ENCODE data around the gene CRYAB. TPM values are rescaled to one million over a fixed set of nuclear protein-coding genes. Genes with fewer than 3 reads are reported as not detected.
A peak's percentile ranks its signal among the peaks of the same experiment; 100 is the strongest.

The CRYAB gene
- total and polyA plus RNA-seq, 7 donors = 4,737 to 12,187 (median 9,763) TPM

DNA sequence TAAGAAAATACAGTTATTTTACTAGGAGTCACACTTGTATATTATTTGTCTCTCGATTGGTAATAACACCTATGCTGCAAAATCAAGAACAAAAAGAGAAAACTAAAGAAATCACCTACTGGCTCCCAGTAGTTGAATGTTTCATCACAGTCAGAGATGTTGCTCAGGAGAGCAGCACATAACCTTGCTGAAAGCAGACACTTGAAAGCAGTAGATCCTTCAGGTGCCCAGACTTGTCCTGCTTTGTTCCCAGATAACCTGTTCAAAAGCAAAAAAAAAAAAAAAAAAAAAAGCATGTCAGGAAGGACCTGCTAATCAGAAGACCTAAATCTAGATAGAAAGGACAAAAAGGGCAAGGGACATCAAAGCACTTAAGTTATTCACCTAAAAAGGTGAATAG is 41.5 kb downstream of the CRYAB start:
- H3K9me3 ChIP-seq = no peaks in the 10 kb centered on the region
- DNase-seq (no peak), ATAC-seq (no peak)
- intact Hi-C loops (cut with DNase I) = no loop called here
- no peak overlapping the region for H3K27ac ChIP-seq
- H3K36me3 ChIP-seq (ENCODE audit: insufficient read depth in 1 of 2, low read depth in 1 of 2) = peaks cover 6 to 50% of the 10 kb centered on the region in 2 donors
- H3K4me3 ChIP-seq = peak overlapping the region; percentile 91
- TF ChIP-seq, protein P1, sequence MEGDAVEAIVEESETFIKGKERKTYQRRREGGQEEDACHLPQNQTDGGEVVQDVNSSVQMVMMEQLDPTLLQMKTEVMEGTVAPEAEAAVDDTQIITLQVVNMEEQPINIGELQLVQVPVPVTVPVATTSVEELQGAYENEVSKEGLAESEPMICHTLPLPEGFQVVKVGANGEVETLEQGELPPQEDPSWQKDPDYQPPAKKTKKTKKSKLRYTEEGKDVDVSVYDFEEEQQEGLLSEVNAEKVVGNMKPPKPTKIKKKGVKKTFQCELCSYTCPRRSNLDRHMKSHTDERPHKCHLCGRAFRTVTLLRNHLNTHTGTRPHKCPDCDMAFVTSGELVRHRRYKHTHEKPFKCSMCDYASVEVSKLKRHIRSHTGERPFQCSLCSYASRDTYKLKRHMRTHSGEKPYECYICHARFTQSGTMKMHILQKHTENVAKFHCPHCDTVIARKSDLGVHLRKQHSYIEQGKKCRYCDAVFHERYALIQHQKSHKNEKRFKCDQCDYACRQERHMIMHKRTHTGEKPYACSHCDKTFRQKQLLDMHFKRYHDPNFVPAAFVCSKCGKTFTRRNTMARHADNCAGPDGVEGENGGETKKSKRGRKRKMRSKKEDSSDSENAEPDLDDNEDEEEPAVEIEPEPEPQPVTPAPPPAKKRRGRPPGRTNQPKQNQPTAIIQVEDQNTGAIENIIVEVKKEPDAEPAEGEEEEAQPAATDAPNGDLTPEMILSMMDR (IDR thresholded peaks at IDR 0.05) = no peak
- H3K27me3 ChIP-seq (ENCODE audit: insufficient read depth in 3 of 3, low read length in 2 of 3) = no peaks in the 10 kb centered on the region
- H3K4me1 ChIP-seq = peaks cover 13% of the 10 kb centered on the region
- WGBS, 3 donors = 86 to 100% (median 95%) methylated on average over 1 of the region's 1 CpG

DNA sequence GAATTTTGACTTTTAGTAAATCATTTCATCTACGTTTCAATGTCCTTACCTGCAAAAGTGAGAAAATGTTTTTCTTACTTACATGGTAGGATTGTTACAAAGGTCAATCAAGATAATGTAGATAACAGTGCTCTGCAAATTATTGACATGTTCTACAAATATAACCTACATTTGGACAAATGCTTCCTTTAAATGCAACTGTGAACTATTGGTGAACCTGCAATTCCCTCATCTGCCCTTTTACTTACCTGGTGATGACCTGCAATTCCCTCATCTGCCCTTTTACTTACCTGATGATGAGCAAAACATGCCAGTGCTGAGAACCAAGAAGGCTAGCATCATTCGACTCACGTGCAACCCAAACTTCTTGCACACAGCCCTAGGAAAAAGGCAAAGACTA is 51.3 kb downstream of the CRYAB start:
- ATAC-seq (no peak), DNase-seq (no peak)
- no peak overlapping the region for H3K4me3 ChIP-seq
- WGBS, 3 donors = 90 to 98% (median 92%) methylated on average over 3 of the region's 3 CpGs
- no peak overlapping the region for H3K27ac ChIP-seq
- TF ChIP-seq, protein P1 (IDR thresholded peaks at IDR 0.05) = no peak
- H3K9me3 ChIP-seq = no peaks in the 10 kb centered on the region
- H3K36me3 ChIP-seq (ENCODE audit: insufficient read depth in 1 of 2, low read depth in 1 of 2) = peaks cover 0 to 97% of the 10 kb centered on the region in 2 donors
- H3K27me3 ChIP-seq (ENCODE audit: insufficient read depth in 3 of 3, low read length in 2 of 3) = no peaks in the 10 kb centered on the region
- H3K4me1 ChIP-seq = no peaks in the 10 kb centered on the region
- intact Hi-C loops (cut with DNase I) = no loop called here

Other genes with a start within 250 kb of the CRYAB start
- gene PPP2R1B, start 145.4 kb downstream of the CRYAB start, total RNA-seq = 10 to 100 TPM in 3 of 4 donors, 1 to 10 TPM in 1; 8.1 to 18.8 (median 14.0) TPM
- 10 to 100 TPM in 1 of 3 donors, 1 to 10 TPM in 2; 6.6 to 10.7 (median 8.7) TPM for gene PPP2R1B, start 145.4 kb downstream of the CRYAB start, polyA plus RNA-seq
- gene ALG9, start 40.2 kb downstream of the CRYAB start, total RNA-seq = 10 to 100 TPM; 12.8 to 20.3 (median 16.0) TPM
- 10 to 100 TPM in 2 of 3 donors, 1 to 10 TPM in 1; 9.6 to 21.9 (median 11.4) TPM for gene ALG9, start 40.2 kb downstream of the CRYAB start, polyA plus RNA-seq
- gene FDXACB1, start 32.6 kb downstream of the CRYAB start, total RNA-seq = under 1 TPM; 0.65 to 0.99 (median 0.85) TPM
- 1 to 10 TPM in 1 of 3 donors, under 1 TPM in 2; 0.45 to 1.1 (median 0.57) TPM for gene FDXACB1, start 32.6 kb downstream of the CRYAB start, polyA plus RNA-seq
- 10 to 100 TPM in 2 of 4 donors, 1 to 10 TPM in 2; 6.6 to 17.7 (median 11.8) TPM for gene CFAP68, start 32.2 kb downstream of the CRYAB start, total RNA-seq
- 1 to 10 TPM; 4.4 to 7.6 (median 4.8) TPM for gene CFAP68, start 32.2 kb downstream of the CRYAB start, polyA plus RNA-seq
- gene HSPB2, start 964 bp upstream of the CRYAB start, total RNA-seq = 10 to 100 TPM; 20.2 to 40.4 (median 27.2) TPM
- 10 to 100 TPM; 23.6 to 55.5 (median 25.0) TPM for gene HSPB2, start 964 bp upstream of the CRYAB start, polyA plus RNA-seq
- 10 to 100 TPM in 1 of 4 donors, 1 to 10 TPM in 3; 6.2 to 12.3 (median 8.3) TPM for gene C11orf52, start 7.1 kb upstream of the CRYAB start, total RNA-seq
- 10 to 100 TPM in 1 of 3 donors, 1 to 10 TPM in 2; 1.0 to 24.5 (median 4.4) TPM for gene C11orf52, start 7.1 kb upstream of the CRYAB start, polyA plus RNA-seq
- gene DIXDC1, start 25.6 kb upstream of the CRYAB start, total RNA-seq = 10 to 100 TPM in 2 of 4 donors, 1 to 10 TPM in 2; 4.5 to 12.9 (median 9.6) TPM
- gene DIXDC1, start 25.6 kb upstream of the CRYAB start, polyA plus RNA-seq = 1 to 10 TPM; 1.4 to 4.9 (median 2.6) TPM
- 100 to 1,000 TPM in 1 of 4 donors, 10 to 100 TPM in 3; 61.2 to 167 (median 87.7) TPM for gene DLAT, start 113.6 kb upstream of the CRYAB start, total RNA-seq
- 10 to 100 TPM; 49.8 to 96.8 (median 56.7) TPM for gene DLAT, start 113.6 kb upstream of the CRYAB start, polyA plus RNA-seq
- 1 to 10 TPM in 2 of 4 donors, under 1 TPM in 2; 0.49 to 1.3 (median 0.97) TPM for gene PIH1D2, start 162.2 kb upstream of the CRYAB start, total RNA-seq
- gene PIH1D2, start 162.2 kb upstream of the CRYAB start, polyA plus RNA-seq = 1 to 10 TPM; 1.2 to 3.0 (median 1.8) TPM
- gene NKAPD1, start 162.5 kb upstream of the CRYAB start, total RNA-seq = 10 to 100 TPM in 2 of 4 donors, 1 to 10 TPM in 2; 9.3 to 13.8 (median 10.8) TPM
- 10 to 100 TPM in 1 of 3 donors, 1 to 10 TPM in 2; 8.5 to 21.6 (median 9.0) TPM for gene NKAPD1, start 162.5 kb upstream of the CRYAB start, polyA plus RNA-seq
- gene TIMM8B, start 175.0 kb upstream of the CRYAB start, total RNA-seq = 100 to 1,000 TPM in 1 of 4 donors, 10 to 100 TPM in 3; 86.6 to 105 (median 90.6) TPM
- 100 to 1,000 TPM in 2 of 3 donors, 10 to 100 TPM in 1; 84.3 to 152 (median 120) TPM for gene TIMM8B, start 175.0 kb upstream of the CRYAB start, polyA plus RNA-seq
- 100 to 1,000 TPM; 168 to 264 (median 192) TPM for gene SDHD, start 175.1 kb upstream of the CRYAB start, total RNA-seq
- gene SDHD, start 175.1 kb upstream of the CRYAB start, polyA plus RNA-seq = 100 to 1,000 TPM; 219 to 256 (median 234) TPM

All from psoas muscle (tissue), 8 donors.